IPS DF 19.7 (cell line): ENCODE data around the gene PRR15L.

Source experiments
- DNase-seq: peaks from one replicate; pipeline ENCODE4 v3.0.0-alpha.2; 2013; ENCODE audit warnings: low read depth, low spot score

PRR15L gene

GRCh38 chr17:47902039-47902744 is 55.5 kb downstream of the PRR15L start:
- peak; percentile 71 for DNase-seq
